Measurements from ENCODE around the gene C19orf81.
A peak's percentile ranks its signal among the peaks of the same experiment; 100 is the strongest.

Gene C19orf81

DNA sequence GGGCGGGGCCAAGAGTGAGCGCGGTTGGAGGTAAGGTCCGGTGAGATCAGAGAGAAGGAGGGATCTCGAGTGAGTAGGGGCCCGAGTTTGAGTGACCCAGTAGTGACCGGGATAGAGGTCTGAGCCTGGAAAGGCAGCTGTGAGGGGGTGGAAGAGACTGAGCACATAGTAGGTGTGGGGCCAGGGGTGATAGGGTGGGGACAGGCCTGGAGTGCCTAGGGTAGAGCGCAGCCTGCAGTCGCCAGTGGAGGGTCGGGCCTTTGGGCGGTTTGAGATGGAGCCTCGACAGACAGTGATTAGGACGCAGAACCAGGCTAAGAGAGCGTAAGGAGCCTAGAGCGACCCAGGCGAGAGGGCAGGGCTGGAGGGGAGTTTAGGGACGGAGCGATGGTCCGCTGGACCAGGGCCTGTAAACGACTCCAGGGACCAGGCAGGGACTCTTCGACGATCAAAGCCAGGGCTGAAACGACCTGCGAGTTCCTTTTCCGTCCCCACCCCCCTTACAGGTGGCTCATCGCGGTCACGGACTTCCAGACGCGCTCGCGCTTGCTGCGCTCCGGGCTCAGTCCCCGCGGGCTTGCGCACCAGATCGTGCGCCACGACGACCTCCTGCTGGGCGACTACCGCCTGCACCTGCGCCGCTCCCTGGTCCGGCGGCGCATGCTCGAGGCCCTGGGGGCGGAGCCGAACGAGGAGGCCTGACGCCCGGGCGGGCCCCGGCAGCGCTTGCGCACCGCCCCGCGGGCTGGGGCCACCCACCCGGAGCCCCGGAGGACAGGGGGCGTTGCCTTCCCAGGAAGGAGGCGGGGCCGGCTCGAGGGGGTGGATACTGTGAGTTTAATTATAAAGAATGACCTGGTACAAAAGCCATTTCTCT lies 9.4 kb downstream of the C19orf81 start:
- DNase-seq (ENCODE audit: low read depth in 2 of 2): peak; percentile 37 to 63

DNA sequence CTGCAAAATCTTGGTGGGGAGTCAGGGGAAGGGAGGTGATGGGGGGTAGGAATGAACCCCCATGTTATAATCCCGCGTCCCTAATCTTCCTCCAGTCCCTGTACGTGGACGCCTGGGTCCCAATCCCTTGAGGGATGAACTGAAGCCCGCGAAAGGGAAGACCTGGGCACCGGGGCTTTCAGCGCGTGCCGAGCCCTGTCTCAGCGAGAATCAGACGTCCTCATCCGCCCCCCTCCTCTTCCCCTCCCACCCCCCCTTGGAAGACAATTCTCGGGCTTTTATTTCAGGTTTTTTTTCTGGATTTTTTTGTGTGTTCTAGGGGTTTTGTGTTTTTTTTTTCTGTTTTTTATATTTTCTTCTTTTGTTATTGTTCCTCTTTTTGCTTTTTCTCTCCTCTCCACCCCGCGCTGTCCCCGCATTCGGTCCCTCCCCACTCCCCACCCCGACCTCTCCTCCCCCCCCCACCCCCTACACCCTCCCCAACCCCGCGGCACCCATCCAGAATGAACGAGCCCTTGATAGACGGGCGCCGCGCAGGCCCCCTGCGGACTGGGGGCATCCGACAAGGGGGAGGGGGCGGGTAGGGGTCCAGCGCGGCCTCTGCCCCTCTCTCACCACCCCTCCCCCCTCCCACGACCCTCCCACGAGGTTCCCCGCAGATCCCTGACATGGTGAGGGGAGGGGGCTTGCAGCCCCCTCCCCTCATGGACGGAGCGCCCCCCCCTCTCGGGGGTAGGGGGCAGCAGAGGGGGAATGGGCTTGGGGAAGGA lies 10.3 kb downstream of the C19orf81 start:
- DNase-seq (ENCODE audit: low read depth in 2 of 2): no peak

DNA sequence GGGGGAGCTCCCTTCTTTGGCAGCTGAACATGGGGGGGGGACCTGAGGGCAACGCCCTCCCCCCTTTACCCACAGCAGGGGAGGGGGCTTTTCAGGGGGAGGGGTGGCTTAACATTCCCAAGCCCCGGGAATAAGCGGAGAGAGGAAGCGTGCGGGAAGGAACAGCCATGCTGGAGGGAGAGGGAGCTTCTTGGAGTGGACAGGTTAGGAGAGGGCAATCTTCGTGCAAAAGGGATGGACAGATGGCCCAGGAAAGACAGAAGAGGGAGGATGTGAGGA lies 10.8 kb downstream of the C19orf81 start:
- no peak for DNase-seq (ENCODE audit: low read depth in 2 of 2)

DNA sequence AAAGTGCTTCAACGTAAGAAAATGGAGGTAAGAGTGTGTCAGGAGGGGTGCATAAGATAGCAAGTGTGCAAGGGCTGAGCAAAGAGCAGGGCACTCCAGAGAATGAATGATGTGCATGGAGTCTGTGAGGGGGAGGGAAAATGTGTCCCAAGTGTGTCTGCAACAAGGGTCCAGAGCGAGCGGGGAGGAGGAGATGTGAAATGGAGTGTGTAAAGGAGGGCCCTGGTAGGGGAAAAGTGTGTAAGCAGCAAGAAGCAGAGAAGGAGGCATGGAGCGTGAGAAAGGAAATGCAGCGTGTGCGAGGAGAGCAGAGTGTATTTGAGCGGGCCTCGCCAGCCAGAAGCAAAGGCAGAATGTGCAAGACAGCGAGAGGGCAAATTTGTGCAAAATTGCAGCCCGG lies 11.8 kb downstream of the C19orf81 start:
- DNase-seq (ENCODE audit: low read depth in 2 of 2): no peak

DNA sequence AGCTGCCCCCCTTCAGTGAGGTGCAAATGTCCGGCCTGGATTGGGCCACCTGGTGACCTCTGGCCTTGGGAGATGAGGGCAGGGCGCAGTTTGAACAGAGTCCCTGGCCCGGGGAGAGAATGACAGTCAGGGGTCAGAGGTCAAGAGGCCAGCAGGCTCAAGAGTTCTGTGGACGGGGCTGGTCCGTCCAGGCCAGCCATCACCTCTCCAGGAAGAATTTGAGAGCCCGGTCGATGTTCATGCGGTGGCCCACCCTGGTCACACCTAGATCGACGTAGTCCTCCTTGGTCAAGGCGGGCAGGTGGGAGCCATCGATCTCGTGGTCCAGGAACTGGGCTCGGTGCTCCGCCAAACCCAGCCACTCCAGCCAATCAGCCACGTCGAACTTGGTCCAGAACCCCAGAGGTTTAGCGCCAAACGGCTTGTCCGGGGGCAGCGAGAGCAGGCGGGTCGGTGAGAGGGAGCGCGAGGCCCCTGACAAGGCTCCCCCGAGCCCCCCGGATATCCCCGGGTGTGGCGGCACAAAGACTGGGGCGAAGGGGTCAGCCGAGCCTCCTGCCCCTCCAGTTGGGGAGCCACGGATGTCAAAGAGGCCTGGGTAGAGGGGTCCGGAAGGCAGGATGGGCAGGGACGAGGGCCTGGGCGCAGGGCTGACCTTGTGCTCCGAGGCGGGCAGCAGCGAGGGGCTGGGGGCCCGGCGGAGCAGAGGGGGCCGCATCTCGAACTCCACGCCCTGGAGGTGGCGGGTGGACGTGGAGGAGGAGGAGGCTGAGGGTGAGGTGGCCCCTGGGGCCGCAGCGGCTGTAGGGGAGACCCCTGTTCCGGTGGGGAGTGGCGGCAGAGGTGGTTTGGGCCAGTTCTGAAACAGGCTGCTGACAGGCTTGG lies 12.8 kb downstream of the C19orf81 start:
- no peak for DNase-seq (ENCODE audit: low read depth in 2 of 2)

DNA sequence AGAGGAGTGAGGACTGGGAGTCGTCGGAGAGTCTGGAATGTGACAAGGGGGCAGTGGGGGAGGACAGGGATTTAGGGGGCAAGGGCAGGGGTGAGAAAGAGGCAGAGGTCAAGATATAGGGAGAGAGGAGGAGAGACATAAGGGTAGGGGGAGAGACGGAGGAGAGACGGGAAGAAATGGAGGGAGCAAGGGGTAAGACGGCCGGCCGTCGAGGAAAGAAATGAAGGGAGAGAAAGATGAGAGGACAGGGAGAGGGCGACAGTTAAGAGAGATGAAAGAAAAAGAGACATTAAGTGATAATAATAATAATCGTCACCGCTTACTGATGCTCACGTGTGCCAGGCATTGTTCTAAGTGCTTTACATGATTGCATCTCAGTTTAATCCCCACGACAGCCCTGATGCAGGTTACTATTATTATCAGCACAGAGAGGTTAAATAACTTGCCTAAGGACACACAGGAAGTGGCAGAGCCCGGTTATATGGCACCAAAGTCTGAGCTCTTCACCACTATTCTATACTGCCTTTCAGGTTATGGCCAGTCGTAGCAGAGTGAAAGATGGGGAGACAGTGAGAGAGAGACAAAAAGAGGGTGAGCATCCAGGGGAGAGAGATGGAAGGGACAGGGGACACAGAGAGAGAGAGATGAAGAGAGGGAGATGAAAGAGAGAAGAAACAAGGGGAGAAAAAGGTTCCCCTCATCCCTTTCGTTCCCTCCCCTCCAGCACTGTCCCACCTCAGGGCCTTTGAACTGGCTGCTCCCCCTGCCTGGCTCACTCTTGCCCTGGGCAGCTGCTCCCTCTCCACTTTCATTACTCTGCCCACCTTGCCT lies 13.6 kb downstream of the C19orf81 start:
- no peak for DNase-seq (ENCODE audit: low read depth in 2 of 2)

DNA sequence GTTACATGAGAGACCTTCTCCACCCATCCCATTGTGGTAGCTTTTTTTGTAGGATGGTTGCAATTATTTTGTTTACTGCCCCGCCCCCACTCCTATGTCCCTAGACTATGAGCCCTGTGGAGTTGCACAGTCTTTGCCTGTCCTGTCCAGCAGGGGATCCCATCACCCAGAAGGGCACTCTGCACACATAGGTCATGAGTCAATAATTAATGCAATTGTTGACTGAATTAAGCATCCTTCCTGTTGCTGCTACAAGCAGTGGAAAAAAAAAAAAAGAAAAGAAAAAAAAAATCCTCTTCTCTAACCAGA lies 14.2 kb downstream of the C19orf81 start:
- DNase-seq (ENCODE audit: low read depth in 2 of 2): no peak

DNA sequence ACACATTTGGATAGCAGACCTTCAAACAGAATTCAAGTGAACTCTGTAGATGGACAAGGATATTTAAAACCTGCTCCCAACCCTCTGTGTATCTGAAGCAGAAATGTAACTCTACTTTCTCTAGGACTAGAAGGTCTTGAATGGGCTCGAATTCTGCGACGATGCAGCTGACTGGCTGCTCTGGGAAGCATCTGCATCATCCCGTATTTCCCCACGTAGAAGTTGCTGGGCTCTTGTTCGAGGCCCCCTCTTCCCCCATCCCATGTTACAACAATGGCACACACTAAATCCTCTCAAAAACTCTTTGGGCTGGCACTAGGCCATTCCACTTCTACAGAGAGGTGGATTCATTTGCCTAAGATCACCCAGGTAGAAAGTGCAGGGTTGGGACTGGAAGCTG lies 15.0 kb downstream of the C19orf81 start:
- DNase-seq (ENCODE audit: low read depth in 2 of 2): no peak

DNA sequence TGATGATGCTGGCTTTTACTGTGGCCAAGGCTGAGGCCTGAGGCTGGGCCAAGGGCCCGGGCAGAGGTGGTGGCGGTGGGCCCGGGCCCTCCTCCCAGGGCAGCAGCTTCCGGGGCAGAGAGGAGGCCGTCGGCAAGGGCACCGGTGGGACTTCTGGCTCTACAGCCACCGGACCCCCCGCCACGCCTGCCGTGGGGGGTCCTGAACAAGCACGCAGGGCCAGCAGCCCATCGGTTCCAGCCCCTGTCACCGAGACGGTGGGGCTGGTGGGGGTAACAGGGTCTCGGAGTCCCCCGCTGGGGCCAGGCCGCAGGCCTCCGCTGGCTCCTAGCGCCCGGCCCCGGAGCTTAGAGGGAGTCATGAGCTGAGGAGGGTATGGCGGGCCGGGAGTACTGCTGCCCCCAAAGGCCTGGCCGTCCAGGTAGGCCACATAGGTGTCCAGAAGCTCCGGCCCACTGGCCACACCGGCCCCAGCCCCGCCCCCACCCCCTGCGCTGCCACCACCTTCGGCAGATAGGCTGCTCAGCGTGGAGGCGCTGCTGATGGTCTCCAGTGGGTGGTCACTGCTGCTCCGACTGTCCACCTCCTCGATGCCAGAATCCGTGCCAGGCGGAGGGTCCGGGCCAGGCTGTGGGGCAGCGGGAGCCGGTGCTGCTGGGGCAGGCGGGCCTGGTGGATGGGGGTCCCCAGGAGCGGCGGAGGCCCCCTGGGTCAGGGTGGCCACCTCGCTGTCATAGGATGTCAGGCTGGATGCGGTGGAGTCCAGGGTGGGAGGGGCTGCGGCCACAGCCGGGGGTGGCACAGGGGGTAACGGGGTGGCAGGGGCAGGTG lies 17.3 kb downstream of the C19orf81 start:
- DNase-seq (ENCODE audit: low read depth in 2 of 2): no peak

DNA sequence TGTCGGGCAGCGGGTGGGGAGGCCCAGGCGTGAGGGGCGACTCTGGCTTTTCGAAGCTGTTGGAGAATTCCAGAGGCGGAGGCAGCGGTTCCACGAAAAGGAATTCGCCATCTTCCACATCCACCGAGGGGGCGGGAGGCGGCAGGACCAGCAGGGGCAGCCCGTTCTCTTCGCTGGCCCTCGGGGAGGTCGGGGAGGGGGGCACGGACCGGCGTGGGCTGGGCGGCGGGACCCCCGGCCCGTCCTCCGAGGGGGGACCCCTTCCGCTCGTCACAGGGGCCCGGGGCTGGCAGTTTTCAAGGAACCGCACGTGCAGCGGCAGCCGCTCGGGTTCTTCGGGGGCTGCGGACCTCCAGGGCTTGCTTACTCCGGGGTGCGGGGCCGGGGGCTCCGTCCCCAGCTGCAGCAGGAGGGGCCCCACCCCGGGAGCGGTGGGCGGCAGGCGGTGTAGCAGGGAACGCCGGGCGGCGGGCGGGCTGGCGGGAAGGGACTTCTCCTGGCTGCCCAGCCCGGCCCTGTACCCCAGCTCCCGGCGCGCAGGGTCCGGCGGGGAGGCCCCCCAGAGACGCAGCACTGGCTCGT lies 18.0 kb downstream of the C19orf81 start:
- DNase-seq (ENCODE audit: low read depth in 2 of 2): no peak

DNA sequence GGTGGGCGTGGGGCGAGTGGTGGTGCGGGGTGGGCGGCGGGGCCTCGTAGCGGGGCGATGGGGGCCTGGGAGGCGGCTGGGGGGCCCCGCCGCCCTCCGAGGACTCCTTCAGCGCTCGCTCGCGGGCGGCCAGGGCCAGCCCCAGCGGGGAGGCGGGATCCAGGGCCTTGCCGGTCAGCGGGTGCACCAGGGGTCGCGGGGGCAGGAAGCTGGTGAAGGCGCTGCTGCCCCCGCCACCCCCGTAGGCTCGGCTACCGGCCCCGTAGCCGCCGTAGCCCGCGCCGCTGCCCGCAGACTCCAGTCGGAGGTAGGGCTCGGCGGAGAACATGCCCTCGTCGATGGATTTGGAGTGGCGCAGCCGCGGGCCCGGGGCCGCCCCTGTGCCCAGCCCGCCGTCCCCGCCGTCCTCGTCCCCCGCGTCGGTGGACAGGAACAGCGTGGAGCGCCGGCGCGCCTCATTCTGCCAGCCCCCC lies 18.6 kb downstream of the C19orf81 start:
- no peak for DNase-seq (ENCODE audit: low read depth in 2 of 2)

DNA sequence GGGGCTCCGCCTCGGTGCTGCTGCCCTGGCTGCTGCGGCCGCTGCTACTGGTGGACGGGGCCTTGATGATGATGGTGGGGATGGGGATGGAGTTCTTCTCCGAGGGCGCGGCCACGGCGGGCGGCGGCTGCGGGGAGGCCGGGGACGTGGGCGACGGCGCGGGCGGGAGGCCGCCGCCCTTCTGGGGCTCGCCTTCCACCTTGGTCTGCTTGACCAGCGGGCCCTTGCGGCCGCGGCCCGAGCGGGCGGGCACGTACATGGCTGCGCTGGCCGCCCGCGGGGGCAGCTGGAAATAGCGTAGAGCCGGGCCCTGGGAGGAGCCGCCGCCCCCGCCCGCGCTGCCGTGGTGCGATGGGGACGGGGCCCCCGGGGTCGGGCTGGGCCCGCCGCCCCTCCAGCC lies 19.2 kb downstream of the C19orf81 start:
- DNase-seq (ENCODE audit: low read depth in 2 of 2): no peak

DNA sequence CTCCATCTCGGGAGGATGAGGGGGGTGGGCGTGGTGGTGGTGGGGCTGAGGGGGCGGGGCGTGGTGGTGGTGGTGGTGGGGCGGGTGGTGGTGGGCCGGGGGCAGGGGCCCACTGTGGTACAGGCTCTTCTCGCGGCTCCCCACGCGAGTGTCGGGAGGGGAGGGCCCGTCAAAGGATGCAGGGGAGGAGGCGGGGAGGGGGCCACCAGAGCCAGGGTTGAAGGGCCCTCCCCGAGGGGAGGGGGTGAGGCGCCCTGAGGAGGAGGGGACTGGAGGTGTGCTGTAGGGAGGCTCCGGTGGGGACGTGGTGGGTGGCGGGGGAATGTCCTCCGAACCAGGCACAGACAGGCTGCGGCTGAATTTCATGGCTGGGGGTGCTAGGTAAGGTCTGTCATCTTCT lies 19.6 kb downstream of the C19orf81 start:
- DNase-seq (ENCODE audit: low read depth in 2 of 2): no peak

DNA sequence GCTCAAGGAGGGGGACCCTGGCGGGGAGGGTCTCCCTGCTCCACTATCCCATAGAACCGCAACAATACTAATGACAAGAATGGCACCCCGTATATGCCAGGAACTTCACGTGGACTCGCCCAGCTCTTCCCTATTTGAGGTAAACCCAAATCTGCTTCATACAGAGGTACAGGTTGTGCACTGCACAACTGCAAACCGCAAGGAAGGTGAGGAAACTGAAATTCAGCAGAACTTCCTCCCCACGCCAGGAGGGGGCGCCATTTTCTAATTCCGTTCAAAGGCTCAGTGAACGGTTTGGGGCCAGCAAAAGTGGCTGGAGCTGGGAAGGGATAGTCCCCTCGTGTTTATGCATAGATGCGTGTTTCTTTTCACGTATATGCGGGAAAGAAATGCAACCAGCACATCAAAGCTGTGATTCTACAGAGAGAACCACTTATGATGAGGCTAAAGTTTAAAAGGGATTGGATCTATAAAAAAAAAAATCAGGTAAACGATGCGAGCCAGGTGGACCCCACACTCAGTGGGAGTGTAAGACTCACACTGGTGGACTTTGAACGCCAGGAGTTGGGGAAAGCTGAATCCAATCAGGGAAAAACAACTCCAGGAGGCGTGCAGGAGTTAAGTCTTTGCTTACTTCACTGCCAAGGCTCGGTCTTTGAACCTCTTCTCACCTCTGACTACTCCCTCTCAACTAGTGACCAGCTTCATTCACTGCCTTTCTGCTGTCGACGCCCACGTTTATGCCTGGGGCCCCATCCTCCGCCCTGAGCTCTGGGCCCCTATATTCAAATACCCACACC lies 20.3 kb downstream of the C19orf81 start:
- no peak for DNase-seq (ENCODE audit: low read depth in 2 of 2)

DNA sequence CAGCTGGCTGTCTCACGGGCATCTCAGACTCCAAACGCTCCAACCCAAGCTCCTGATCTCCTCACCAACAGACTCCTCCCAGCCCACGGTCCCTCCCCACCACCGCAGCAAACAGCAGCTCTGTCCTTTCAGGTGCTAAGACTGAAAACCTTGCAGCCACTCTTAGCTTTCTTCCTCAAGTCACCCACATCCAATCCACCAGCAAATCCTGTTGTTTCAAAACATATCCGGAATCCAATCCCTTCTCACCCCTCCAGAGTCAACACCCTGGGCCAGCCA lies 20.8 kb downstream of the C19orf81 start:
- no peak for DNase-seq (ENCODE audit: low read depth in 2 of 2)

DNA sequence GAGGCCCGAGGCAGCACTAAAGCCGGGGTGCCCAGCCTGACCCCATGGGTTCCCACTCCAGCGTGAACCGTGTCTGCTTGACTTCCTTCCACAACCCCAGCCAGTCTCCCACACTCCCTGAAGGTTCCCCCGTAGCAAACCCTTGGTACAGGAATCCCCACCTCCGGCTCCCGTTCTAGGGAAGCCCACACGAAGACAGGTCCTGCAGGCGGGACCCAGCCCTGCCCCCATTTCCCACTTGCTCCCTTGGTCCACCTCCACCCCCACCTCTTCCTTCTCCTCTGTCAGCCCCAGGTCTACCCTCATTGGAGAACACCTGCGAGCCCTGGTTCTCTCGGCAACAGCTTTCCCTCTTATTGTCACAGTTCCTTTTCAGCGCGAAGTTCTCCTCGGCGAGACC lies 23.9 kb downstream of the C19orf81 start:
- DNase-seq (ENCODE audit: low read depth in 2 of 2): no peak

DNA sequence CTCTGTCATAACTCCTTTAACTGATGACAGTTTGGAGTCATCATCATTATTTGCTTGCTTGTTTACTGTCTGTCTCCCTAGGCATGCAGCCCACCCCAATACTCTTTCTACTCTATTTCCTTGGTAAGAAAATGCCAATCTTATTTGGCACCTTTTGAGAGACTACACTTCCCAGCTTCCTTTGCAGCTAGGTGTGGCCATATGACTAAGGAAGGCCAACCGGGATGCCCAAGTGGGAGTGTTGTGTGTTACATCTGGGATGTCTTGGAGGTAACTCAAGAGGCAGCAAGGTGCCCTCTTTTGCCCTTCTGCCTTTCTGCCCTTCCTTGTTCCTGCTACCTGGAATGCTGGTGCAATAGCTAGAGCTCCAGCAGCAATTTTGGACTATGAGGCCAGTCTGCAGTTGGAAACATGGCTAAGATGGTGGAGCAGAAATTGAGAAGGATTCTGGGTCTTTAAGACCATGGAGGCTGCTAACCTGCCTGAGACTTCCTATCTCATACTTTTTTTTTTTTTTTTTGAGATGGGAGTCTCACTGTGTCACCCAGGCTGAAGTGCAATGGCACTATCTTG lies 27.5 kb downstream of the C19orf81 start:
- DNase-seq (ENCODE audit: low read depth in 2 of 2): no peak

DNA sequence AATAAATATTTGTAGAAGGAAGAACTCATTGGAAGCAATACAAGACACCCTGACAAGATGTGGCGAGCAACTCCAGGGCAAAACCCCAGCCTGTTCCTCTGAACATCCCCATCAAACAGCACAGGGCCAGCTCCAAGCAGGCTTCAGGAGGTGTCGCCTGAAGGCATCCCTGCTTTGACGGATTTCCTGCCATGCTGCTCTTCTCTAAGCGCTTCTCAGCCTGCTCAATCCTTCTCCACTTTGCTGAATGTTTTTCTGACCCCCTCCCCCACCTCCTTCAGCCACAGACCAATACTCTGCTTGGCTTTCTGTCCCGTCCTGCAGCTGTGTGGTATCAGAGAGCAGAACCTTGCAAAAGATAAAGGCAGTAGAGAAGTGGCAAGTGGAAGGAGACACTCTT lies 28.4 kb downstream of the C19orf81 start:
- DNase-seq (ENCODE audit: low read depth in 2 of 2): no peak

DNA sequence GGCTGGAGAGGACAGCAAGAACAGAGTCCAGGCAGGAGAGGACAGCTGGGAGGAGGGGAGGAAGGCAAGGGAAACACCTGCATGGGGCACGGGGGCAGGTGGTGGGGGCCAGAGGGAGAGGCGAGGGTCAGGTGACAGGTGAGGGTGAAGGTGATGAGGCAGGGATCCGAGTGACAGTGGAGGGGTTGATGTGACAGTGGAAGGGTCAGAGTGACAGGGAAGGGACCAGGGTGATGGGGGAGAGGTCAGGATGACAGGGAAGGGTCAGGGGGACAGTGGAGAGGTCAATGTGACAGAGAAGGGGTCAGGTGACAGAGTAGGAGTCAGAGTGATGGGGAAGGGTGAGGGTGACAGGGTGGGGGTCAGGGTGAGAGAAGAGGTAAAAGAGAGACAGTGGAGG lies 29.1 kb downstream of the C19orf81 start:
- DNase-seq (ENCODE audit: low read depth in 2 of 2): no peak

Measured in stimulated activated CD8-positive, alpha-beta memory T cell treated with anti-CD3 and anti-CD28 coated beads, Interleukin-7, amount 100 ng/mL, for 4 hours (primary cell).